Measurements from ENCODE around the gene SIL1.

Gene SIL1

GRCh38 chr5:139105621-139106071 is 92.5 kb downstream of the SIL1 start:
- Histone ChIP-seq H3K27me3 (ENCODE audit: insufficient read depth, low read length) (no peaks in the 10 kb centered on the region), H3K9me3 (ENCODE audit: insufficient read depth, low read depth, low read length) (no peaks in the 10 kb centered on the region), H3K27ac (ENCODE audit: low read depth, low read length) (no peak overlapping the region), H3K4me1 (ENCODE audit: insufficient read depth, low read length) (peaks cover 28% of the 10 kb centered on the region), H3K36me3 (ENCODE audit: insufficient read depth, low read length) (no peaks in the 10 kb centered on the region), H3K9ac (ENCODE audit: low read depth, low read length) (no peak overlapping the region), H3K4me3 (ENCODE audit: low read length) (no peak overlapping the region)
- WGBS, result 69% methylated on average over 15 of the region's 15 CpGs

- no peaks in the 10 kb centered on the region for H3K27me3 ChIP-seq (ENCODE audit: insufficient read depth, low read length)
- peaks cover 28% of the 10 kb centered on the region for H3K4me1 ChIP-seq (ENCODE audit: insufficient read depth, low read length)
- H3K4me3 ChIP-seq (ENCODE audit: low read length), result no peak overlapping the region
- WGBS, result 91% methylated on average over 9 of the region's 10 CpGs
- H3K9ac ChIP-seq (ENCODE audit: low read depth, low read length), result no peak overlapping the region
- no peaks in the 10 kb centered on the region for H3K9me3 ChIP-seq (ENCODE audit: insufficient read depth, low read depth, low read length)
- no peak overlapping the region for H3K27ac ChIP-seq (ENCODE audit: low read depth, low read length)
- no peaks in the 10 kb centered on the region for H3K36me3 ChIP-seq (ENCODE audit: insufficient read depth, low read length)
Observed at GRCh38 chr5:139104577-139105276, 93.4 kb downstream of the SIL1 start.

- Histone ChIP-seq H3K4me3 (ENCODE audit: low read length) (no peak overlapping the region), H3K4me1 (ENCODE audit: insufficient read depth, low read length) (peaks cover 28% of the 10 kb centered on the region), H3K27me3 (ENCODE audit: insufficient read depth, low read length) (no peaks in the 10 kb centered on the region), H3K9me3 (ENCODE audit: insufficient read depth, low read depth, low read length) (no peaks in the 10 kb centered on the region), H3K36me3 (ENCODE audit: insufficient read depth, low read length) (no peaks in the 10 kb centered on the region), H3K27ac (ENCODE audit: low read depth, low read length) (no peak overlapping the region), H3K9ac (ENCODE audit: low read depth, low read length) (no peak overlapping the region)
Observed at GRCh38 chr5:139103762-139104161, 94.4 kb downstream of the SIL1 start.

GRCh38 chr5:139100825-139101224 is 97.3 kb downstream of the SIL1 start:
- Histone ChIP-seq H3K36me3 (ENCODE audit: insufficient read depth, low read length) (no peaks in the 10 kb centered on the region), H3K4me1 (ENCODE audit: insufficient read depth, low read length) (peaks cover 19% of the 10 kb centered on the region), H3K9ac (ENCODE audit: low read depth, low read length) (no peak overlapping the region), H3K27ac (ENCODE audit: low read depth, low read length) (no peak overlapping the region), H3K4me3 (ENCODE audit: low read length) (no peak overlapping the region), H3K9me3 (ENCODE audit: insufficient read depth, low read depth, low read length) (no peaks in the 10 kb centered on the region), H3K27me3 (ENCODE audit: insufficient read depth, low read length) (no peaks in the 10 kb centered on the region)
- 89% methylated on average over 3 of the region's 3 CpGs for WGBS

- H3K36me3 ChIP-seq (ENCODE audit: insufficient read depth, low read length), result no peaks in the 10 kb centered on the region
- no peaks in the 10 kb centered on the region for H3K4me1 ChIP-seq (ENCODE audit: insufficient read depth, low read length)
- no peak overlapping the region for H3K27ac ChIP-seq (ENCODE audit: low read depth, low read length)
- H3K9ac ChIP-seq (ENCODE audit: low read depth, low read length), result no peak overlapping the region
- no peaks in the 10 kb centered on the region for H3K27me3 ChIP-seq (ENCODE audit: insufficient read depth, low read length)
- H3K9me3 ChIP-seq (ENCODE audit: insufficient read depth, low read depth, low read length), result no peaks in the 10 kb centered on the region
- 88% methylated on average over 1 of the region's 1 CpG for WGBS
- H3K4me3 ChIP-seq (ENCODE audit: low read length), result no peak overlapping the region
Observed at GRCh38 chr5:139094154-139095131, 103.7 kb downstream of the SIL1 start.

- no peak overlapping the region for H3K9ac ChIP-seq (ENCODE audit: low read depth, low read length)
- WGBS, result 97% methylated on average over 5 of the region's 5 CpGs
Observed at GRCh38 chr5:139092741-139093343, 105.3 kb downstream of the SIL1 start.

GRCh38 chr5:139091439-139092156 is 106.6 kb downstream of the SIL1 start:
- Histone ChIP-seq H3K9ac (ENCODE audit: low read depth, low read length) (no peak overlapping the region), H3K4me3 (ENCODE audit: low read length) (no peak overlapping the region)
- 93% methylated on average over 4 of the region's 5 CpGs for WGBS

More at GRCh38 chr5:139092741-139093343, 105.3 kb downstream of the SIL1 start:
- Histone ChIP-seq H3K27me3 (ENCODE audit: insufficient read depth, low read length) (no peaks in the 10 kb centered on the region), H3K36me3 (ENCODE audit: insufficient read depth, low read length) (no peaks in the 10 kb centered on the region), H3K4me3 (ENCODE audit: low read length) (no peak overlapping the region), H3K4me1 (ENCODE audit: insufficient read depth, low read length) (no peaks in the 10 kb centered on the region), H3K27ac (ENCODE audit: low read depth, low read length) (no peak overlapping the region), H3K9me3 (ENCODE audit: insufficient read depth, low read depth, low read length) (no peaks in the 10 kb centered on the region)

GRCh38 chr5:139090581-139090980 is 107.6 kb downstream of the SIL1 start:
- H3K4me1 ChIP-seq (ENCODE audit: insufficient read depth, low read length), result no peaks in the 10 kb centered on the region
- H3K36me3 ChIP-seq (ENCODE audit: insufficient read depth, low read length), result no peaks in the 10 kb centered on the region
- no peaks in the 10 kb centered on the region for H3K9me3 ChIP-seq (ENCODE audit: insufficient read depth, low read depth, low read length)
- 92% methylated on average over 5 of the region's 5 CpGs for WGBS
- no peak overlapping the region for H3K9ac ChIP-seq (ENCODE audit: low read depth, low read length)
- H3K27ac ChIP-seq (ENCODE audit: low read depth, low read length), result no peak overlapping the region
- no peaks in the 10 kb centered on the region for H3K27me3 ChIP-seq (ENCODE audit: insufficient read depth, low read length)
- no peak overlapping the region for H3K4me3 ChIP-seq (ENCODE audit: low read length)

More at GRCh38 chr5:139091439-139092156, 106.6 kb downstream of the SIL1 start:
- Histone ChIP-seq H3K9me3 (ENCODE audit: insufficient read depth, low read depth, low read length) (no peaks in the 10 kb centered on the region), H3K4me1 (ENCODE audit: insufficient read depth, low read length) (no peaks in the 10 kb centered on the region), H3K36me3 (ENCODE audit: insufficient read depth, low read length) (no peaks in the 10 kb centered on the region), H3K27me3 (ENCODE audit: insufficient read depth, low read length) (no peaks in the 10 kb centered on the region), H3K27ac (ENCODE audit: low read depth, low read length) (no peak overlapping the region)

GRCh38 chr5:139088024-139088423 is 110.1 kb downstream of the SIL1 start:
- no peaks in the 10 kb centered on the region for H3K27me3 ChIP-seq (ENCODE audit: insufficient read depth, low read length)
- H3K9ac ChIP-seq (ENCODE audit: low read depth, low read length), result no peak overlapping the region
- no peaks in the 10 kb centered on the region for H3K36me3 ChIP-seq (ENCODE audit: insufficient read depth, low read length)
- WGBS, result 91% methylated on average over 1 of the region's 1 CpG
- H3K4me3 ChIP-seq (ENCODE audit: low read length), result no peak overlapping the region
- no peaks in the 10 kb centered on the region for H3K9me3 ChIP-seq (ENCODE audit: insufficient read depth, low read depth, low read length)
- H3K27ac ChIP-seq (ENCODE audit: low read depth, low read length), result no peak overlapping the region
- H3K4me1 ChIP-seq (ENCODE audit: insufficient read depth, low read length), result no peaks in the 10 kb centered on the region

- no peak overlapping the region for H3K4me3 ChIP-seq (ENCODE audit: low read length)
- H3K36me3 ChIP-seq (ENCODE audit: insufficient read depth, low read length), result no peaks in the 10 kb centered on the region
- no peaks in the 10 kb centered on the region for H3K9me3 ChIP-seq (ENCODE audit: insufficient read depth, low read depth, low read length)
- no peak overlapping the region for H3K27ac ChIP-seq (ENCODE audit: low read depth, low read length)
- H3K4me1 ChIP-seq (ENCODE audit: insufficient read depth, low read length), result no peaks in the 10 kb centered on the region
- H3K27me3 ChIP-seq (ENCODE audit: insufficient read depth, low read length), result no peaks in the 10 kb centered on the region
- 93% methylated on average over 2 of the region's 2 CpGs for WGBS
- no peak overlapping the region for H3K9ac ChIP-seq (ENCODE audit: low read depth, low read length)
Observed at GRCh38 chr5:139082813-139083498, 115.2 kb downstream of the SIL1 start.
